Tibial nerve (tissue), 4 donors: ENCODE measurements around the gene FAIM2.

Experiments used
- EP300 ChIP-seq, 2 donors: sonication (generic); formaldehyde crosslinking; IDR thresholded peaks; one replicate each; pipeline ENCODE4 v1.6.1; 2017; ENCODE audit warnings: antibody characterized with exemption in 2 of 2, mild to moderate bottlenecking in 1 of 2
- POLR2A ChIP-seq, 2 donors: fragments of 450-650 bp; IDR thresholded peaks; one replicate each; pipeline ENCODE4 v1.6.1; 2017; ENCODE audit warnings: antibody characterized with exemption in 2 of 2, mild to moderate bottlenecking in 2 of 2, moderate library complexity in 2 of 2
- TF ChIP-seq, protein P1 (sequence below), 5 experiments: fragments of 200-600 bp in 3 of 5; fragments of 450-650 bp in 2 of 5; sonication (generic) in 3 of 5; IDR thresholded peaks; one replicate each; pipeline ENCODE4 v1.5.1; 2016 to 2019; ENCODE audit warnings: antibody characterized with exemption in 5 of 5, mild to moderate bottlenecking in 3 of 5, moderate library complexity in 2 of 5

DNA sequence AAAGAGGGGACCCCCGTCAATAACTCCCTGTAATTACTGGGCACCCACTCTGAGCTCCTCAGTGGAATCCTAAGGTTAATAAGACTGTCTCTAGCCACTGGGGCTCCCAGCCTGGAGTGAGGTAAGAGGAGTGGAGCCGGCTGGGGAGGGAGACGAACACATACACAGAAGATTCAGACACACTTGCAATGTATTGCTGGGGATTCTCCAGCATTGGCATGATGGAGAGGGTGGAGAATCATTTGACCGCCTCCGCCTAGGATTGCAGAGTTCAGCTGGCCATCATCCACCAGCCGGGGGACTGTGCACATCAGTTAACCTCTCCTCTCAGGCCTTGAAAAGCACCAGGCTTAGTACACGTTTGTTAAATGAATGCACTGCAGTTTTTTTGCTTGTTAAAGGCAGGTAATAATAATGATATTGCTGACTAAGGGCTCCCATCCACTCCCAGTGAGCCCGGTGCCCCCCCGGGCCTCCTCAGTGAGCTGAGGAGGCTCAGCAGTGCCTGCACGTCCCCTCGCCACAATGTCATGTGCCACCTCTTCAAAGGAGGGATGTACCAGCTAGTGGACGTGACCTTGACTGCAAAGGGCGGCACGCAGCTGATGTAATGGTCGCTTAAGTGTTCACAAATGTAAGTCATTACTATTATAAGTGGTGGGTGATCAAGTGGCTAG lies 20.3 kb upstream of the FAIM2 start:
- TF ChIP-seq POLR2A (IDR thresholded peaks at IDR 0.05) (no peak), EP300 (IDR thresholded peaks at IDR 0.05) (no peak)
- TF ChIP-seq, protein P1, sequence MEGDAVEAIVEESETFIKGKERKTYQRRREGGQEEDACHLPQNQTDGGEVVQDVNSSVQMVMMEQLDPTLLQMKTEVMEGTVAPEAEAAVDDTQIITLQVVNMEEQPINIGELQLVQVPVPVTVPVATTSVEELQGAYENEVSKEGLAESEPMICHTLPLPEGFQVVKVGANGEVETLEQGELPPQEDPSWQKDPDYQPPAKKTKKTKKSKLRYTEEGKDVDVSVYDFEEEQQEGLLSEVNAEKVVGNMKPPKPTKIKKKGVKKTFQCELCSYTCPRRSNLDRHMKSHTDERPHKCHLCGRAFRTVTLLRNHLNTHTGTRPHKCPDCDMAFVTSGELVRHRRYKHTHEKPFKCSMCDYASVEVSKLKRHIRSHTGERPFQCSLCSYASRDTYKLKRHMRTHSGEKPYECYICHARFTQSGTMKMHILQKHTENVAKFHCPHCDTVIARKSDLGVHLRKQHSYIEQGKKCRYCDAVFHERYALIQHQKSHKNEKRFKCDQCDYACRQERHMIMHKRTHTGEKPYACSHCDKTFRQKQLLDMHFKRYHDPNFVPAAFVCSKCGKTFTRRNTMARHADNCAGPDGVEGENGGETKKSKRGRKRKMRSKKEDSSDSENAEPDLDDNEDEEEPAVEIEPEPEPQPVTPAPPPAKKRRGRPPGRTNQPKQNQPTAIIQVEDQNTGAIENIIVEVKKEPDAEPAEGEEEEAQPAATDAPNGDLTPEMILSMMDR (IDR thresholded peaks at IDR 0.05): no peak
